LNCaP clone FGC (cell line): ENCODE data around the gene TBATA.

ENCODE experiments used
- DNase-seq: peaks from one replicate; pipeline ENCODE4 v3.0.0-alpha.2; 2011; ENCODE audit warnings: low read depth
- H3K4me3 ChIP-seq: 2 replicates; pipeline ENCODE4 v1.5.1; 2011; ENCODE audit warnings: mild to moderate bottlenecking, low read depth, low read length, control low read depth
- CTCF ChIP-seq: IDR thresholded peaks from 2 replicates; pipeline ENCODE4 v1.5.1; 2012; ENCODE audit warnings: mild to moderate bottlenecking; ENCODE audit not compliant: control insufficient read depth, insufficient read depth; ENCODE audit errors: extremely low read depth

TBATA gene

GRCh38 chr10:70830164-70830563, 45.0 kb upstream of the TBATA start:
- no peak for TF ChIP-seq CTCF
- H3K4me3 ChIP-seq: no peak overlapping the region
- peak; percentile 69 for DNase-seq

GRCh38 chr10:70829543-70829942, 44.4 kb upstream of the TBATA start:
- no peak for TF ChIP-seq CTCF
- H3K4me3 ChIP-seq: no peak overlapping the region
- no peak for DNase-seq

GRCh38 chr10:70828923-70829322, 43.7 kb upstream of the TBATA start:
- DNase-seq: peak; percentile 61
- H3K4me3 ChIP-seq: no peak overlapping the region
- TF ChIP-seq CTCF: no peak

GRCh38 chr10:70827086-70827757, 42.0 kb upstream of the TBATA start:
- TF ChIP-seq CTCF: no peak
- DNase-seq: no peak
- no peak overlapping the region for H3K4me3 ChIP-seq

GRCh38 chr10:70822076-70822820, 37.1 kb upstream of the TBATA start:
- no peak for DNase-seq
- no peak for TF ChIP-seq CTCF
- H3K4me3 ChIP-seq: no peak overlapping the region

- no peak for DNase-seq
- no peak for TF ChIP-seq CTCF
- H3K4me3 ChIP-seq: no peak overlapping the region
Observed at GRCh38 chr10:70820976-70821750, 36.0 kb upstream of the TBATA start.
